Measurements from ENCODE around the gene GORASP2.

GORASP2 gene

DNA sequence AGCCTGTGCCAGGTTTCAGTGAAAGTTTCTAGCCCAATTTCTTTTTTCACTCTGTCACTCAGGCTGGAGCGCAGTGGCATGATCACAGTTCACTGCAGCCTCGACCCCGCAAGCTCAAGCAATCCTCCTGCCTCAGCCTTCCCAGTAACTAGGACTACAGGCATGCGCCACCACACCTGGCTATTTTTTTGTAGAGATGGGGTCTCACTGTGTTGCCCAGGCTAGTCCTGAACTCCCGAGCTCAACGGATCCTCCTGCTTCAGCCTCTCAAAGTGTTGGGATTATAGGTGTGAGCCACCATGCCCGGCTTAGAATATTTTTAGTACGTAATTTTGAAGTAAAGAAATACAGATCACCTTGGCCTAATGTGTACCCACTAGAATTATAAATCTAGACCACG, 87.1 kb downstream of the GORASP2 start:
- Histone ChIP-seq H3K9ac (ENCODE audit: low read length) (no peak overlapping the region), H3K4me1 (ENCODE audit: insufficient read depth, low read length) (no peaks in the 10 kb centered on the region), H3K27me3 (ENCODE audit: control insufficient read depth in 1 of 2, insufficient read depth in 2 of 2, low read length in 2 of 2) (no peaks in the 10 kb centered on the region), H3K36me3 (ENCODE audit: insufficient read depth, low read length) (peaks cover 10% of the 10 kb centered on the region), H3K27ac (ENCODE audit: low read depth, low read length) (no peak overlapping the region), H3K9me3 (ENCODE audit: low read length) (no peaks in the 10 kb centered on the region), H3K4me3 (ENCODE audit: low read depth in 1 of 2, low read length in 2 of 2) (no peak overlapping the region)
